Endothelial cell of umbilical vein (primary cell): ENCODE measurements around the gene PRKD1. TPM values are rescaled to one million over a fixed set of nuclear protein-coding genes. Genes with fewer than 3 reads are reported as not detected.

Experiments
- BruUV-seq: library from RNA; stranded (reverse); fragments of 400-500 nt; replicated peaks from 2 replicates; lab custom pipeline; 2021; lab: Mats Ljungman, UMichigan
- CTCF ChIA-PET: fragments of 300-600, 350-600 bp; sonication (Branson Sonifier 250); formaldehyde crosslinking; loops from one replicate; lab custom pipeline; 2021; ENCODE audit warnings: antibody characterized with exemption, inconsistent platforms; lab: Charles Lee
- POLR2A ChIA-PET: fragments of 300-600, 350-600 bp; sonication (Branson Sonifier 250); formaldehyde crosslinking; loops from one replicate; lab custom pipeline; 2021; ENCODE audit warnings: antibody characterized with exemption, inconsistent platforms; lab: Charles Lee
- DNase-seq: peaks from one replicate; pipeline ENCODE4 v3.0.0-alpha.2; 2011; ENCODE audit warnings: low read depth, low spot score
- FAIRE-seq: peaks from 2 replicates; lab custom pipeline; 2011; peaks lifted over from hg19 to GRCh38; lab: Jason Lieb, UNC
- H2AFZ ChIP-seq: 2 replicates; pipeline ENCODE4 v1.6.0; 2012; ENCODE audit warnings: low read depth, low read length, control low read depth, inconsistent platforms
- H3K27ac ChIP-seq: 2 replicates; pipeline ENCODE4 v1.5.1; 2011; ENCODE audit warnings: low read depth, mild to moderate bottlenecking, control low read depth, low read length, moderate library complexity; ENCODE audit not compliant: insufficient read depth
- H3K27me3 ChIP-seq, 2 experiments: 2 replicates each; pipeline versions ENCODE4 v1.6.0 to v1.6.1; 2011; ENCODE audit warnings: low read length in 2 of 2, mixed read lengths in 1 of 2; ENCODE audit not compliant: control insufficient read depth in 2 of 2, insufficient read depth in 2 of 2
- H3K36me3 ChIP-seq, 2 experiments: 2 replicates in 1 of 2; 3 replicates in 1 of 2; pipeline ENCODE4 v1.5.1; 2011; ENCODE audit warnings: low read length in 2 of 2, mild to moderate bottlenecking in 1 of 2, moderate library complexity in 1 of 2; ENCODE audit not compliant: control insufficient read depth in 2 of 2, insufficient read depth in 2 of 2; ENCODE audit errors: extremely low read depth in 1 of 2
- H3K4me1 ChIP-seq: 3 replicates; pipeline ENCODE4 v1.5.1; 2011; ENCODE audit warnings: mild to moderate bottlenecking, low read length; ENCODE audit not compliant: control insufficient read depth, insufficient read depth; ENCODE audit errors: extremely low read depth
- H3K4me2 ChIP-seq: 2 replicates; pipeline ENCODE4 v1.6.1; 2011; ENCODE audit warnings: low read length, control low read depth, mixed read lengths; ENCODE audit not compliant: insufficient read depth
- H3K4me3 ChIP-seq, 3 experiments: fragments of 200-600 bp in 1 of 3; sonication (generic), shearing (Covaris generic) in 1 of 3; replicated peaks in 1 of 3; 2 replicates each; pipeline ENCODE4 v1.5.1; 2011 to 2016; ENCODE audit warnings: control low read depth in 3 of 3, low read length in 3 of 3, mild to moderate bottlenecking in 2 of 3, inconsistent platforms in 1 of 3, low read depth in 1 of 3, moderate library complexity in 1 of 3; ENCODE audit not compliant: insufficient read depth in 1 of 3
- H3K79me2 ChIP-seq: 2 replicates; pipeline ENCODE4 v1.6.0; 2012; ENCODE audit warnings: low read length, inconsistent platforms; ENCODE audit not compliant: control insufficient read depth, insufficient read depth
- H3K9ac ChIP-seq: replicated peaks from 2 replicates; pipeline ENCODE3; 2011; ENCODE audit warnings: low read length, control low read depth; ENCODE audit not compliant: insufficient read depth; ENCODE audit errors: extremely low read depth
- H3K9me1 ChIP-seq: replicated peaks from 3 replicates; pipeline ENCODE4 v1.6.0; 2011; ENCODE audit warnings: mild to moderate bottlenecking, low read length; ENCODE audit not compliant: control insufficient read depth, insufficient read depth; ENCODE audit errors: extremely low read depth
- H3K9me3 ChIP-seq: replicated peaks from 2 replicates; pipeline ENCODE4 v1.5.1; 2012; ENCODE audit warnings: low read length, inconsistent platforms; ENCODE audit not compliant: control insufficient read depth, insufficient read depth
- H4K20me1 ChIP-seq: replicated peaks from 2 replicates; pipeline ENCODE3; 2011; ENCODE audit warnings: mild to moderate bottlenecking, low read length; ENCODE audit not compliant: control insufficient read depth, insufficient read depth; ENCODE audit errors: extremely low read depth
- EZH2 ChIP-seq: IDR thresholded peaks from 2 replicates; pipeline ENCODE4 v1.6.1; 2012; ENCODE audit warnings: borderline replicate concordance, low read depth, mild to moderate bottlenecking, moderate library complexity, low read length, inconsistent platforms; ENCODE audit not compliant: severe bottlenecking
- FOS ChIP-seq: IDR thresholded peaks from 2 replicates; pipeline ENCODE4 v1.6.1; 2011; ENCODE audit warnings: mild to moderate bottlenecking, low read length, moderate library complexity, borderline replicate concordance; ENCODE audit not compliant: insufficient read depth
- GATA2 ChIP-seq: IDR thresholded peaks from 2 replicates; pipeline ENCODE4 v1.7.0; 2011; ENCODE audit warnings: low read depth, mild to moderate bottlenecking, moderate library complexity, mixed read lengths, low read length; ENCODE audit not compliant: insufficient read length, insufficient read depth
- JUN ChIP-seq: IDR thresholded peaks from 2 replicates; pipeline ENCODE4 v1.6.1; 2011; ENCODE audit warnings: borderline replicate concordance, low read depth; ENCODE audit not compliant: insufficient read length, insufficient read depth
- MYC ChIP-seq: IDR thresholded peaks from one replicate; pipeline ENCODE4 v1.6.1; 2011; ENCODE audit warnings: mild to moderate bottlenecking, low read depth, low read length
- POLR2A ChIP-seq: IDR thresholded peaks from 2 replicates; pipeline ENCODE4 v1.6.1; 2012; ENCODE audit warnings: low read depth, mild to moderate bottlenecking, control low read depth, low read length
- POLR2AphosphoS5 ChIP-seq: IDR thresholded peaks from 2 replicates; pipeline ENCODE4 v1.6.1; 2012; ENCODE audit warnings: low read depth, mild to moderate bottlenecking, control low read depth, low read length, moderate library complexity; ENCODE audit not compliant: insufficient read depth
- dilution Hi-C: fragments of 300-500 bp; cut with MboI; formaldehyde crosslinking; loops from one replicate; pipeline ENCODE4 v1.15.0; 2019; ENCODE audit warnings: low sequenced_read_pairs; ENCODE audit not compliant: extremely low pct_ligation_motif_present
- intact Hi-C: fragments of 100-400 bp; cut with micrococcal nuclease; formaldehyde crosslinking; loops from one replicate; pipeline ENCODE4 v1.10.0; 2022
- polyA plus RNA-seq, 4 experiments: library from polyadenylated mRNA; depleted of rRNA in 3 of 4; stranded (reverse) in 3 of 4; unstranded in 1 of 4; fragments of >200 nt; gene quantifications; 2 replicates each; pipeline versions ENCODE4 v1.2.1 to v1.2.3, GENCODE V29; 2011 to 2012; ENCODE audit warnings: missing spikeins in 1 of 4
- total RNA-seq: library from RNA; stranded (reverse); gene quantifications from 2 replicates; pipeline ENCODE4 v1.2.3, GENCODE V29; 2021
- TF ChIP-seq, protein P1 (sequence below): IDR thresholded peaks from 2 replicates; pipeline ENCODE4 v1.6.1; 2011; ENCODE audit not compliant: insufficient read depth, insufficient read length
- TF ChIP-seq, protein P2 (sequence below), 2 donors: IDR thresholded peaks; 1 replicate in 1 of 2; 2 replicates in 1 of 2; pipeline ENCODE4 v1.5.1; 2011; ENCODE audit warnings: low read length in 2 of 2, mild to moderate bottlenecking in 2 of 2, moderate library complexity in 2 of 2, control low read depth in 1 of 2, inconsistent platforms in 1 of 2, low read depth in 1 of 2; ENCODE audit not compliant: insufficient read depth in 1 of 2; ENCODE audit errors: extremely low read depth in 1 of 2

Gene PRKD1
- total and polyA plus RNA-seq, 2 donors (not counting 3 experiments of a cell fraction or from before 2014, with no cell fraction given), result 3.9 to 10.9 TPM

DNA sequence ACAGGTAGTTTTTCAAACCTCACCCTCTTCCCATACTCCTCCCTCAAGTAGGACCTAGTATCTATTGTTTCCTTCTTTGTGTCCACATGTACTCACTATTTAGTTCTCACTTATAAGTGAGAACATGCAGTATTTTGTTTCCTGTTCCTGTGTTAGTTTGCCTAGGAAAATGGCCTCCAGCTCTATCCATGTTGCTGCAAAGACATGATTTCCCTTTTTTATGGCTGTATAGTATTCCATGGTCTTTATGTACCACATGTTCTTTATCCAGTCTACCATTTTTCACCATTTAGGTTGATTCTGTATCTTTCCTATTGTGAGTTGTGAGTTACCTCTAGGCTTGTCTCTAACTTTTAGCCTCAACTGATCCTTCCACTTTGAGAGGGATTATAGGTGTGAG lies 310.7 kb downstream of the PRKD1 start:
- DNase-seq (no peak), FAIRE-seq (no peak)
- Histone ChIP-seq H3K4me1 (no peaks in the 10 kb centered on the region), H2AFZ (no peak overlapping the region), H3K27me3 (no peaks in the 10 kb centered on the region), H3K9ac (no peak overlapping the region), H3K36me3 (no peaks in the 10 kb centered on the region), H3K9me1 (no peaks in the 10 kb centered on the region), H3K27ac (no peak overlapping the region), H3K4me3 (no peak overlapping the region), H3K79me2 (no peaks in the 10 kb centered on the region), H3K4me2 (no peak overlapping the region), H3K9me3 (no peaks in the 10 kb centered on the region), H4K20me1 (no peaks in the 10 kb centered on the region)
- intact Hi-C loops (no loop called here), dilution Hi-C loops (no loop called here)
- CTCF ChIA-PET, result no interaction called here
- POLR2A ChIA-PET, result no interaction called here
- TF ChIP-seq JUN (no peak), MYC (no peak), GATA2 (no peak), POLR2AphosphoS5 (no peak), EZH2 (no peak), FOS (no peak), POLR2A (no peak)
- TF ChIP-seq, protein P1, sequence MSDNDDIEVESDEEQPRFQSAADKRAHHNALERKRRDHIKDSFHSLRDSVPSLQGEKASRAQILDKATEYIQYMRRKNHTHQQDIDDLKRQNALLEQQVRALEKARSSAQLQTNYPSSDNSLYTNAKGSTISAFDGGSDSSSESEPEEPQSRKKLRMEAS, result no peak
- TF ChIP-seq, protein P2, sequence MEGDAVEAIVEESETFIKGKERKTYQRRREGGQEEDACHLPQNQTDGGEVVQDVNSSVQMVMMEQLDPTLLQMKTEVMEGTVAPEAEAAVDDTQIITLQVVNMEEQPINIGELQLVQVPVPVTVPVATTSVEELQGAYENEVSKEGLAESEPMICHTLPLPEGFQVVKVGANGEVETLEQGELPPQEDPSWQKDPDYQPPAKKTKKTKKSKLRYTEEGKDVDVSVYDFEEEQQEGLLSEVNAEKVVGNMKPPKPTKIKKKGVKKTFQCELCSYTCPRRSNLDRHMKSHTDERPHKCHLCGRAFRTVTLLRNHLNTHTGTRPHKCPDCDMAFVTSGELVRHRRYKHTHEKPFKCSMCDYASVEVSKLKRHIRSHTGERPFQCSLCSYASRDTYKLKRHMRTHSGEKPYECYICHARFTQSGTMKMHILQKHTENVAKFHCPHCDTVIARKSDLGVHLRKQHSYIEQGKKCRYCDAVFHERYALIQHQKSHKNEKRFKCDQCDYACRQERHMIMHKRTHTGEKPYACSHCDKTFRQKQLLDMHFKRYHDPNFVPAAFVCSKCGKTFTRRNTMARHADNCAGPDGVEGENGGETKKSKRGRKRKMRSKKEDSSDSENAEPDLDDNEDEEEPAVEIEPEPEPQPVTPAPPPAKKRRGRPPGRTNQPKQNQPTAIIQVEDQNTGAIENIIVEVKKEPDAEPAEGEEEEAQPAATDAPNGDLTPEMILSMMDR (IDR thresholded peaks at IDR 0.05; ENCODE audit: extremely low read depth in 1 of 2, insufficient read depth in 1 of 2, low read depth in 1 of 2, low read length in 2 of 2), result no peak
- no TSS peak for BruUV-seq
